GM19463 (cell line): ENCODE data around the gene IL12RB2.
"Not testable (repeated sequence)": the region's sequence is repeated elsewhere in the genome, so short reads cannot be mapped to it uniquely, and the experiment has no call there.

Experiments
- ATAC-seq: cut with Tn5 transposase; IDR thresholded peaks from one replicate; pipeline ENCODE4 v1.9.1; 2021; ENCODE audit warnings: mild to moderate bottlenecking, moderate library complexity; ENCODE audit not compliant: unreplicated experiment

Gene IL12RB2

GRCh38 chr1:67429528-67430357, 122.1 kb downstream of the IL12RB2 start:
- ATAC-seq, result peak; percentile 2

DNA sequence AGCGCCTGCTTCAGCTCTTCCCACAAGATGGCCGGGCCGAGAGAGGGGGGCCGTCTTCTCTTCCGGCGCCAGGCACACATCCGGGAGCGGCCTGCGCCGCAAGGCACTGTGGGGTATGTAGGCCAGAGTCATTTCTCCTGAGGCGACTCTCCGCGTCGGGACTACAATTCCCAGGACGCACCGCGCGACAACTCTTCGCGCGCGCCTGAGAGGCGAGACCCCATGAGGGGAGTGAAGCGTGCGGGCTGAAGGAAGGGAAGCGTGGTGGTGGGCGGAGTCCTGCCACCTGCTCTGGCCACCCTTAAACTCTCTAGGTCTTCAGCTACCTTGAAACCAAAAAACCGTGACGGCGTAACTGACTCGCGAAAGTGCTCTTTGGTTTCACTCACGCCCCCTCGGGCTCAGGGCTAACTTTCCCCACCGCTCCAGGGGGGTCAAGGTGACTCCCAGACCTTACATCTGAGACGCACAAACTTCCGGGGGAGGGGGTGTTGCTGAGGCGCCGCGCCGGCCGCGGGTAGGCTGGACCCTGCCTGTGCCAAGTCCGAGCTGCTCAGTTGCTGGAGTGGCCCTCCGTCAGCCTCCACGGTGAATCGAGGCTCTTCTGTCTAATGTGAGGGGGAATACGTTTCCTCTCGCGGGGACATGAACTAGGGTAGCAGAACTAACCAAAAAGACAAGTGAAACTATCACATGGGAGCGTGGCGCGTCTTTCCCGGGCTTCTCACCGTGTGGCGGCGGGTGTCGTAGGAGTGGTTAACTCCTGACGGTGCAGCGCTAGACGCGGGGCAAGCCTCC, 122.9 kb downstream of the IL12RB2 start, which contains the start of gene SERBP1:
Gene SERBP1 (minus strand): TSS at position 45 of the 798 bp plus-strand sequence. CDS start 102 bp downstream, outside the sequence.
- peak; percentile 85 for ATAC-seq

GRCh38 chr1:67431156-67431765, 123.6 kb downstream of the IL12RB2 start:
- no peak for ATAC-seq

- ATAC-seq, result no peak
Observed at GRCh38 chr1:67431869-67432578, 124.4 kb downstream of the IL12RB2 start.

- no peak for ATAC-seq
Observed at GRCh38 chr1:67432745-67433144, 125.1 kb downstream of the IL12RB2 start.

DNA sequence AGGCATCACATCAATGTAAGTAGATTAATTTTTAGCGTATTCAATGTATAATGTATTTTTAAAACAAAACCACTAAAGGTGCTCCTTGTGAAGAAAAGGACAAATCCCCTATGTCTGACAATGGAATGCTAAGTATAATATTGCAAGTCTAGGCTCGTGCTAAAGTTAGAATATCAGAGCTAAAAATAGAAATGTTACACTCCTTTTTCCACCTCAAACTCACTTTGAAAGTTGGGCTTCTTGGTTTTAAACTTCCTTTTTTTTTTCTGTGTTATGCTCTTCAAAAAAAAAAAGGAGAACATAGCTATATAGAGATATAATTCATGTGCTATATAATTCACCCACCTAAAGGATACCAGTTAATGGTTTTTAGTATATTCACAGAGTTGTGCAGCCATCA, 126.2 kb downstream of the IL12RB2 start:
- ATAC-seq, result no peak

DNA sequence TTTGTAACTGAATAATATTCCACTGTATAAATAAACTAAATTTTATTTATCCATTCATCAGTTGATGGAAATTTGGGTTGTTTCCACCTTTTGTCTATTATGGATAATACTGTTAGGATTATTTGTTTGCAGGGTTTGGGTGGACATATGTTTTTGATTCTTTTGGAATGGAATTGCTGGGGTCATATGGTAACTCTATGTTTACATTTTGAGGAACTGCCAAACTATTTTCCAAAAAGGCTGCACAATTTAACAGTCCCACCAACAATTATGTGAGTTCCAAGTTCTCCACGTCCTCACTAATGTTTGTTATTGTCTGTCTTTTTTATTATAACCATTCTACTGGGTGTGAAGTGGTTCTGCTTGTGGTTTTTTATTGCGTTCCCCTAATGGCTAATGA, 126.8 kb downstream of the IL12RB2 start:
- ATAC-seq, result no peak

DNA sequence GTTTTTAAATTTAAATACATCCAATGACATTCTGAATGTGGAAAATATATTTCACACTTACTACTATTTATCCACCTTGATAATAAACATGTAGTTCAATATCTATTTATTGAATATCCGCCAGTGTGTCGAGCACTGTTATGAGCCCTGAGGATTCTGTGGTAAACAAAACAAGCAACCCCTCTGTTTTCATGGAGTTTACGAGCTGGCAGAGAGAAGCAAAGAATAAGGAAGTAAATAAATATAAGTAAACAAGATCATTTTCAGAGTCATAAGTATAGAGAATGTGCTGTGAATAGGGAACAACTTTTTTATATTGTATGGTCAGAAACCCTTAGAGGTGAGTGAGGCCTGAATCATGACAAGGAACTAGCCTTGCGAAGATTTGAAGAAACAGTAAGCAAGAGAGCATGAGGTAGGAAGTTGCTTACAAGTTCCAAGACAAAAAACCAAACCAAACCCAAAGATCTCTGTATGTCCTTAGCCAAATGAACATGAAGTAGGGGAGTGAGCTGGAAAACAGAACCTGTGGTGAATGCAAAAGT, 128.9 kb downstream of the IL12RB2 start:
- no peak for ATAC-seq

DNA sequence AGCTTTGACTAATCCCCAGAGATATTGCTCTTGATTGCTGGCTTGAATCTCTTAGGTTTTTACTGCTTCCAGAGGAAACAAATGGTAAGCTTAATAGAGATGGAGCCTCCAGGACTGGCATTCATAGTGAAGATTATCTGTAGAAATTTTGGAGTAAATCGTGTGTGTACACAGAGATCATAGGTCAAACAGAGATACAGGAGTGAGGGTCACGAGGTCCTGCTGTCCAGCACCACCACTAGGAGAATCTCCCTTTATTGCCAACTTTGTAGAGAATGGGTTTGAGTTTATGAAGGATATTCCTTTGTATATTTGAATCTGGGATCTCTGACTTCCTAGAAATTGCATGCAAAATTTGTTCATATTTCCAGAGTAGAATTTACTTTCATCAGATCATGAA, 130.3 kb downstream of the IL12RB2 start:
- no peak for ATAC-seq

- no peak for ATAC-seq
Observed at GRCh38 chr1:67439277-67440029, 131.8 kb downstream of the IL12RB2 start.

DNA sequence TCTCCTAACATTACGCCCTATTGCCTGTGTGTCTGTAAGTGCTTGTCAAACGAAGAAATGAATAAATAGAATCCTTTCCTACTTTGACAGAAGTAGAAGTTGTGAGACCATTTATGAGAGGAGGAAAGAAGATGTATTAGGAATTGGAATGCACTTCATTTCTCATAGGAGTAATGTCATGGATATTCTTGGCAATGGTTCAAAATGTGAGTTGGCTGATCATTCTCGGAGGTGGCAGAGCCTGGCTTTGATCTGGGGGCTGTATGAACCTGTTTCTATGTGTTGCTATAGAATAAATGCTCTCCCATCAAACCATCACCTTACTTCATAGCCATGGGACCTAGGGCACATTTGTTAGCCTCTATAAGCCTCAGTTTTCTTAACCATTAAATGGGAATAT, 132.7 kb downstream of the IL12RB2 start:
- no peak for ATAC-seq

GRCh38 chr1:67441183-67441582, 133.5 kb downstream of the IL12RB2 start:
- ATAC-seq, result no peak

DNA sequence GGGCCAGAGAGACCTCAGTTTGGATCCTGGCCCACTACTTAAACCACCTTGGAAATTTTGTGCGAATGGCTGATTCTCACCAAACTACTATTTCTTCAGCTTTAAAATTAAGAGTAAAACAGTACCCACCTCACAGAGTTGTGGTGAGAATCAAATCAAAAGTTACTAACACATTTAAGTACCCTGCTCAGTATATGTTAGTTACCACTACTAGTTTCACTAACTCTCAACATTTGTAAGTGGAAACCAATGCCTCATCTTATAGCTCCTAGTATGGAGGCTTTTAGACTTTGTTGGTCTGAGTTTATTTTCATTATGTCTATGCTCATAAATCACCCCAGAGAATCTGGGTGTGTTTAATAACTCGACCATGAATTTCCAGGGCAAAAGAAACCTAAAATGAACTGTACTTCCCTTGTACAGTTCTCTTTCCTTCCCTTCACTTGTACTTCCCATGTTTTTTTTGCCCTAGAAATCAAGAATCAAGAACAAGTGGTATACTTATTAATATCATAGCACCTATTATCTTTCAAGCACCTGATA, 134.1 kb downstream of the IL12RB2 start:
- no peak for ATAC-seq

DNA sequence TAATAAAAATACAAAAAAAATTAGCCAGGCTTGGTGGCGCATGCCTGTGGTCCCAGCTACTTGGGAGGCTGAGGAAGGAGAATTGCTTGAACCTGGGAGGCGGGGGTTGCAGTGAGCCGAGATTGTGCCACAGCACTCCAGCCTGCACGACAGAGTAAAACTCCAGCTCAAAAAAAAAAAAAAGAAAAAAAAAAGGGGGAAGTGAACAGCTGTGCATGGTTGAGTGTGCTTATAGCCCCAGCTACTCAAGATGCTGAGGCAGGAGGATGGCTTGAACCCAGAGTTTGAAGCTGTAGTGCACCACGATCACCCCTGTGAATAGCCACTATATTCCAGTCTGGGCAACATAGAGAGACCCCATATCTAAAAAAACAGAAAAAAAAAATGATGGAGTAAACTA, 138.3 kb downstream of the IL12RB2 start:
- ATAC-seq, result not testable (repeated sequence)
